ENCODE measurements around the gene MBD6. TPM values are rescaled to one million over a fixed set of nuclear protein-coding genes. Genes with fewer than 3 reads are reported as not detected.

Gene MBD6
- total and polyA plus RNA-seq, 2 of the 8 experiments (the other 6 are each of a cell fraction or from before 2014, with no cell fraction given): 3.9 to 32.3 TPM

- Histone ChIP-seq H3K14ac (ENCODE audit: insufficient read length) (no peak overlapping the region), H3K4me2 (ENCODE audit: insufficient read depth in 1 of 2, low read depth in 2 of 2, low read length in 2 of 2) (no peak overlapping the region), H2BK12ac (ENCODE audit: low read depth, low read length) (no peak overlapping the region), H4K5ac (ENCODE audit: insufficient read length, low read depth, low read length) (no peak overlapping the region), H2BK5ac (ENCODE audit: low read depth, low read length) (no peak overlapping the region; the same call in 1 of the 2 replicates), H3K23ac (ENCODE audit: insufficient read length) (no peak overlapping the region), H3K79me2 (ENCODE audit: control insufficient read depth in 1 of 2, insufficient read depth in 2 of 2, low read length in 2 of 2) (peaks cover 0 to 3% of the 10 kb centered on the region in 2 experiments; a peak in 1 of 4 replicates), H3K9me3 (ENCODE audit: insufficient read depth in 2 of 2, low read depth in 1 of 2, low read length in 1 of 2) (no peaks in the 10 kb centered on the region; a peak in 1 of 4 replicates), H3K9ac (replicated peaks in 1 of 4; ENCODE audit: extremely low read depth in 1 of 4, low read depth in 3 of 4, low read length in 3 of 4) (no peak overlapping the region; a peak in 1 of 7 replicates), H2BK120ac (replicated peaks; ENCODE audit: low read depth, low read length) (no peak overlapping the region), H4K91ac (replicated peaks; ENCODE audit: insufficient read length, low read length) (no peak overlapping the region), H2BK20ac (ENCODE audit: low read length) (no peak overlapping the region), H2AFZ (ENCODE audit: low read length) (no peak overlapping the region), H3K23me2 (ENCODE audit: low read depth, low read length) (no peaks in the 10 kb centered on the region), H4K8ac (ENCODE audit: extremely low read depth, insufficient read depth, low read length) (no peak overlapping the region), H3K36me3 (ENCODE audit: control insufficient read depth in 2 of 4, insufficient read depth in 4 of 4, low read length in 3 of 4) (peaks cover 28 to 82% (median 58%) of the 10 kb centered on the region in 4 experiments), H4K20me1 (replicated peaks in 1 of 2; ENCODE audit: control insufficient read depth in 1 of 2, insufficient read depth in 2 of 2, low read length in 2 of 2) (peaks cover 0 to 2% of the 10 kb centered on the region in 2 experiments), H3K27ac (ENCODE audit: low read depth, low read length) (no peak overlapping the region), H3K18ac (ENCODE audit: extremely low read depth, low read length) (no peak overlapping the region), H3K79me1 (ENCODE audit: low read depth, low read length) (peaks cover 5% of the 10 kb centered on the region; the same call in 1 of the 2 replicates), H3K56ac (replicated peaks; ENCODE audit: insufficient read length, low read depth, low read length) (no peak overlapping the region), H2AK5ac (ENCODE audit: low read depth, low read length) (no peak overlapping the region), H3K4me1 (replicated peaks in 1 of 4; ENCODE audit: control insufficient read depth in 3 of 4, insufficient read depth in 4 of 4, low read length in 3 of 4) (no peaks in the 10 kb centered on the region), H3K4ac (replicated peaks; ENCODE audit: insufficient read length, low read depth, low read length) (no peak overlapping the region), H2BK15ac (ENCODE audit: low read length) (no peak overlapping the region), H3K27me3 (replicated peaks in 1 of 4; ENCODE audit: control insufficient read depth in 3 of 4, extremely low read depth in 1 of 4, insufficient read depth in 3 of 4, low read length in 3 of 4) (no peaks in the 10 kb centered on the region), H3K4me3 (ENCODE audit: extremely low read depth in 1 of 4, insufficient read depth in 2 of 4, low read depth in 3 of 4, low read length in 4 of 4) (no peak overlapping the region)
- DNase-seq (ENCODE audit: low read depth in 1 of 2, low spot score in 2 of 2): peak in 1 of 2 experiments; percentile 56
- 85% methylated on average over 9 of the region's 9 CpGs; no CpG with 5 or more reads in 1 of the 2 experiments for WGBS, 2 experiments (ENCODE audit: extremely low coverage in 1 of 2, insufficient coverage in 1 of 2, insufficient read length in 1 of 2, insufficient replicate concordance in 2 of 2, low coverage in 1 of 2, low lambda C conversion rate in 2 of 2, missing lambda C conversion rate in 1 of 2)
- TF ChIP-seq YY1 (IDR thresholded peaks at IDR 0.05; ENCODE audit: low read depth, low read length) (no peak), CTCF (IDR thresholded peaks at IDR 0.05; ENCODE audit: control extremely low read depth in 1 of 3, insufficient read depth in 1 of 3, low read depth in 1 of 3, low read length in 3 of 3) (peak; percentile 23 to 27 (median 26); a peak in 3 of 4 replicates)
- POLR2A ChIA-PET (ENCODE audit: partially characterized antibody): interaction anchor here (1.0 to 1.5 kb wide), 2 partner anchors 48 to 76 kb away, joined by 3 read pairs; no protein-coding TSS in a partner anchor
- FAIRE-seq: no peak
- CTCF ChIA-PET (ENCODE audit: partially characterized antibody): interaction anchor here (1.1 to 2.5 kb wide), 4 partner anchors 10 to 21 kb away, joined by 3 to 9 read pairs (median 4); partner anchors contain the start of gene MARS1
Measured at GRCh38 chr12:57498132-57498502, 24.5 kb upstream of the MBD6 start.

Measured in H1 (cell line).